Measurements from ENCODE around the gene PEX3. TPM values are rescaled to one million over a fixed set of nuclear protein-coding genes. Genes with fewer than 3 reads are reported as not detected.
"Not testable (repeated sequence)": the region's sequence is repeated elsewhere in the genome, so short reads cannot be mapped to it uniquely, and the experiment has no call there.

PEX3 gene
- total RNA-seq, 2 donors from 2014 or later: 8.4 to 14.9 TPM

DNA sequence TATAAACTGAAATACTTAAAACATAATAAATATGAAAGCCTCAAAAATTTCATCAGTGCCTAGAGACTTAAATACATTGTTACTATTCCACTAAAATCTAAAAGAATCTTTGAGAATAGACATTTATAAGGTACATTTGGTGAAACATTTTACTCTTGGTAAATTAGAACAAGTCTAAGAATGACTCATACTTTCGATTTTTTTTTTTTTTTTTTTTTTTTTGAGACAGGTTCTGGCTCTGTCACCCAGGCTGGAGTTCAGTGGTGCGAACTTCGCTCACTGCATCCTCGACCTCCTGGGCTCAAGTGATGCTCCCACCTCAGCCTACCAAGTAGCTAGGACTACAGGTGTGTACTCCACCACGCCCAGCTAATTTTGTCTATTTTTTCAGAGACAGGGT lies 54.5 kb downstream of the PEX3 start:
- Histone ChIP-seq H3K36me3 (peaks cover 34% of the 10 kb centered on the region), H3K4me3 (no peak overlapping the region), H3K27ac (no peak overlapping the region), H3K9me3 (no peaks in the 10 kb centered on the region), H3K4me1 (peaks cover 0 to 5% of the 10 kb centered on the region in 2 donors), H3K27me3 (no peaks in the 10 kb centered on the region)
- TF ChIP-seq, protein P1, sequence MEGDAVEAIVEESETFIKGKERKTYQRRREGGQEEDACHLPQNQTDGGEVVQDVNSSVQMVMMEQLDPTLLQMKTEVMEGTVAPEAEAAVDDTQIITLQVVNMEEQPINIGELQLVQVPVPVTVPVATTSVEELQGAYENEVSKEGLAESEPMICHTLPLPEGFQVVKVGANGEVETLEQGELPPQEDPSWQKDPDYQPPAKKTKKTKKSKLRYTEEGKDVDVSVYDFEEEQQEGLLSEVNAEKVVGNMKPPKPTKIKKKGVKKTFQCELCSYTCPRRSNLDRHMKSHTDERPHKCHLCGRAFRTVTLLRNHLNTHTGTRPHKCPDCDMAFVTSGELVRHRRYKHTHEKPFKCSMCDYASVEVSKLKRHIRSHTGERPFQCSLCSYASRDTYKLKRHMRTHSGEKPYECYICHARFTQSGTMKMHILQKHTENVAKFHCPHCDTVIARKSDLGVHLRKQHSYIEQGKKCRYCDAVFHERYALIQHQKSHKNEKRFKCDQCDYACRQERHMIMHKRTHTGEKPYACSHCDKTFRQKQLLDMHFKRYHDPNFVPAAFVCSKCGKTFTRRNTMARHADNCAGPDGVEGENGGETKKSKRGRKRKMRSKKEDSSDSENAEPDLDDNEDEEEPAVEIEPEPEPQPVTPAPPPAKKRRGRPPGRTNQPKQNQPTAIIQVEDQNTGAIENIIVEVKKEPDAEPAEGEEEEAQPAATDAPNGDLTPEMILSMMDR (IDR thresholded peaks at IDR 0.05): no peak
- no peak for DNase-seq (ENCODE audit: low spot score)

DNA sequence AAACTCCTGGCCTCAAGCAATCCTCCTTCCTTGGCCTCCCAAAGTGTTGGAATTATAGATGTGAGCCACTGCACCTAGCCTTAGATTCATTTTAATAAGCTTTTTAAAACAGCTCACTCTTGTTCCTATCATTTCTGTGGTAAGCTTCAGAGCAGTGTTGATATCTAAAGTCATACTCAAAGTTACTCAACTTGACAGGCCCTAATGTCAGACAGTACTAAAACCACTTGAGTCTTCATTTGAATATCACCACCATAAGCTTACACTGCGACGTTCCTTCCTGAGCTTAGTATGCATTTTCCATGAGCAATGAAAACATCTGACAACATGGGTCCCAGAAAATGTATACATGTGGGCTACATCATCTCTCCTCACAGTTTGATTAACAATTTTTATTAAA lies 54.9 kb downstream of the PEX3 start:
- Histone ChIP-seq H3K36me3 (peaks cover 34% of the 10 kb centered on the region), H3K4me3 (no peak overlapping the region), H3K4me1 (peaks cover 0 to 10% of the 10 kb centered on the region in 2 donors), H3K27me3 (no peaks in the 10 kb centered on the region), H3K27ac (no peak overlapping the region), H3K9me3 (no peaks in the 10 kb centered on the region)
- no peak for DNase-seq (ENCODE audit: low spot score)
- TF ChIP-seq, protein P1 (IDR thresholded peaks at IDR 0.05): no peak

DNA sequence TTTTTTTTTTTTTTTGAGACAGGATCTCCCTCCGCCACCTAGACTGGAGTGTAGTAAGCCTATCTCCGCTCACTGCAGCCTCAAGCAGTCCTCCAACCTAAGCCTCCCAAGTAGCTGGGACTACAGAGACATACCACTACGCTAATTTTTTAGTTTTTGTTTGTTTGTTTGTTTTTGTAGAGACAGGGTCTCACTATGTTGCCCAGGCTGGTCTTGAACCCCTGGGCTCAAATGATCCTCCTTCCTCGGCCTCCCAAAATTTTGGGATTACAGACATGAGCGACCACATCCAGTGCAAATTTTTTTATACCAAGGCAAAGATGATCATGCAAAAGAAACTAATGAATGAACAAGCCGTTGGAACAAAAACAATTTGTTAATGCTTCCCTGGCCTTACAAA lies 55.6 kb downstream of the PEX3 start:
- no peak overlapping the region for H3K4me3 ChIP-seq
- no peaks in the 10 kb centered on the region for H3K9me3 ChIP-seq
- peaks cover 0 to 14% of the 10 kb centered on the region in 2 donors for H3K4me1 ChIP-seq
- peaks cover 34% of the 10 kb centered on the region for H3K36me3 ChIP-seq
- H3K27ac ChIP-seq: no peak overlapping the region
- no peaks in the 10 kb centered on the region for H3K27me3 ChIP-seq
- no peak for DNase-seq (ENCODE audit: low spot score)
- TF ChIP-seq, protein P1 (IDR thresholded peaks at IDR 0.05): no peak

DNA sequence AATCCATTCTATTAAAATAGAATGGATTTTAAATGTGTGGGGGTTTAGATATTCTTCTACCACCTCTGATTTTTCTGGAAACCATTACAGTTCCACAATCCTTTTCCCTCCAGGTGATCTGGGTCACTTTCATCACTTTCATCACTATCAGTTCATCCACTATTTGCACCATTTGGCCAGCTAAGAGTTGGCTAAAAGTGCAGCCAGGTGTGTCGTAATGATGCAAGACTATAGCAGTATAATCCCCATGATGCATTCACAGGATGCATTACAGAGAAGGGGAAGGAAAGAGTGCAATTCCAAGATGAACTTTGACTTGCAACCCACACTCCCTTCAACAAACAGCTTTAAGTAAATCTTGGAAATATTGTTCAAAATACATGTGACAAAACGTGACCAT lies 56.0 kb downstream of the PEX3 start:
- H3K9me3 ChIP-seq: no peaks in the 10 kb centered on the region
- no peak overlapping the region for H3K27ac ChIP-seq
- H3K4me1 ChIP-seq: peaks cover 0 to 14% of the 10 kb centered on the region in 2 donors
- H3K4me3 ChIP-seq: no peak overlapping the region
- H3K36me3 ChIP-seq: peaks cover 34% of the 10 kb centered on the region
- no peaks in the 10 kb centered on the region for H3K27me3 ChIP-seq
- TF ChIP-seq, protein P1 (IDR thresholded peaks at IDR 0.05): no peak
- no peak for DNase-seq (ENCODE audit: low spot score)

DNA sequence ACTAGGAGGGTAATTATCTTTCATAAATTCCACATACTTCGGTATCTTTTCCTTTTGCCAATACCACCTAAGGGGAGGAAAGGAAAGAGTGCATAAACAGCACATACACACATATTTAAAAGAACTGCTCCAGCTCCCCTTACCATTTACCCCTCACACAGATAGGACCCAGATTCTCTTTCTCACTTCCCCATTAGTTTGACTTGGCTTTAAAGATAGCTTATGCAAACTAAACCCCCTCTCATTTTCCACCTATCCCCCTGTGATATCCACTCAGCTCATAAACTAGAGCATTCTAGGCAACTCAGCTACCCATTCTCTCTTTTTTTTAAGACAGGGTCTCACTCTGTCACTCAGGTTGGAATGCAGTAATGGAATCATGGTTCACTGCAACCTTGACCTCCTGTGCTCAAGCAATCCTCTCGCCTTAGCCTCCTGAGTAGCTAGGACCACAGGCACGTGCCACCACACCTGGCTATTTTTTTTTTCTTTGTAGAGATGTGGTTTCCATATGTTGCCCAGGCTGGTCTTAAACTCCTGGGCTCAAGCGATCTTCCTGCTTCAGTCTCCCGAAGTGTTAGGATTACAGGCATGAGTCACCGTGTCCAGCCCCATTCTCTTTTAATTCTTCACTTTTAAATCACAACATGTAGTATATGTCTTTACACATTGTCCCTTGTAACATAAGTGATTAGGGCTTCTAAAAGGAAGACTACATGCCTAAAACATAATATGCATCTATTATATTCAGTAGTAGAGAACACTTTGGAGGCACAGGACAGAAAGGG lies 56.9 kb downstream of the PEX3 start:
- Histone ChIP-seq H3K27me3 (no peaks in the 10 kb centered on the region), H3K4me1 (peaks cover 0 to 20% of the 10 kb centered on the region in 2 donors), H3K4me3 (no peak overlapping the region), H3K36me3 (peaks cover 34% of the 10 kb centered on the region), H3K27ac (no peak overlapping the region), H3K9me3 (no peaks in the 10 kb centered on the region)
- DNase-seq (ENCODE audit: low spot score): no peak
- TF ChIP-seq, protein P1 (IDR thresholded peaks at IDR 0.05): no peak

DNA sequence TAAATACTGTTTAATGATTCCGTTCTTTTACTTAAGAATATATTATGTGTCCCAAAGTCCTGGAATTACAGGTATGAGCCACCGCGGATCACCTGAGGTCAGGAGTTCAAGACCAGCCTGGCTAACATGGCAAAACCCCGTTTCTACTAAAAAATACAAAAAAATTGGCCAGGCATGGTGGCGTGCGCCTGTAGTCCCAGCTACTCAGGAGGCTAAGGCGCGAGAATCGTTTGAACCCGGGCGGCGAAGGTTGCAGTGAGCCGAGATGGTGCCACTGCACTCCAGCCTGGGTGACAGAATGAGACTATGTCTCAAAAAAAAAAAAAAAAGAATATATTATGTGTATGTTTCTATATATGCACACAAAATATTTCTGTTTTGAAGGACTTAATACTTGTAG lies 59.7 kb downstream of the PEX3 start:
- H3K9me3 ChIP-seq; H3K27me3 ChIP-seq; DNase-seq (ENCODE audit: low spot score); H3K27ac ChIP-seq: not testable (repeated sequence)
- Histone ChIP-seq H3K36me3 (peaks cover 19% of the 10 kb centered on the region), H3K4me1 (peaks cover 0 to 27% of the 10 kb centered on the region in 2 donors), H3K4me3 (peak overlapping the region; percentile 60 to 71)

All from right atrium auricular region (tissue), 2 donors.